ENCODE results near the gene DAAM2. TPM values are rescaled to one million over a fixed set of nuclear protein-coding genes. Genes with fewer than 3 reads are reported as not detected.

Gene DAAM2
- total and polyA plus RNA-seq, 2 donors (not counting 1 experiment from before 2014, with no cell fraction given) = 41.5 to 48.2 TPM

DNA sequence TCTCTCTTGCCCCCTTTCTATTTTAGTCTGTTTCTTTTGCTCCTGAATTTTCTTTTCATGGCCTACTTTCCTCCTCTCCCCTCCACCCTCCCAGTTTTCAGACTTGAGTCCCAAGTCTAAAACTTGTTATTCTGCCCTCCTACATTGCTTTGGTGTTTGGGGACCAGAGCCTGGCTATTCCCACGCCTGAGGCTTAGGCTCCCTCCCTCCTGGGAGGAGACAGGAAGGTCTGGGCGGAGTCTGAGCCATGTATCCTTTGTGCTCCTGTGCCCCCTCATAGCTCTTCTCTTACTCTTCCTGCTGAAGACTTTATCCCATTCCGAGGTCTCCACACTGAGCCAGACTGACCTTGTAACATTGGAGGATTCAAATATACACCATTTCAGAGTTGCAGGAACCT, 69.5 kb downstream of the DAAM2 start:
- H3K4me2 ChIP-seq (ENCODE audit: extremely low read depth, insufficient read depth, low read length) = no peak overlapping the region
- H3K4me3 ChIP-seq (replicated peaks in 1 of 4; ENCODE audit: control extremely low read depth in 1 of 4, insufficient read depth in 1 of 4, low read depth in 3 of 4, low read length in 4 of 4) = no peak overlapping the region
- DNase-seq (ENCODE audit: low read depth in 2 of 2) = no peak
- no peak for TF ChIP-seq EZH2 (IDR thresholded peaks at IDR 0.05; ENCODE audit: low read length, missing control alignments)
- no peak overlapping the region for H3K27ac ChIP-seq (ENCODE audit: insufficient read depth, low read length)
- no peaks in the 10 kb centered on the region for H3K4me1 ChIP-seq (ENCODE audit: control insufficient read depth, extremely low read depth, insufficient read depth, low read length)
- H3K9ac ChIP-seq (ENCODE audit: insufficient read depth, low read length) = no peak overlapping the region
- no peaks in the 10 kb centered on the region for H3K9me3 ChIP-seq (ENCODE audit: control insufficient read depth, insufficient read depth, low read depth, low read length)
- H3K27me3 ChIP-seq (ENCODE audit: control insufficient read depth, insufficient read depth, low read length) = no peaks in the 10 kb centered on the region
- peaks cover 6% of the 10 kb centered on the region for H3K36me3 ChIP-seq (ENCODE audit: control insufficient read depth, insufficient read depth, low read length)
- H2AFZ ChIP-seq (ENCODE audit: low read length) = no peak overlapping the region
- no peaks in the 10 kb centered on the region for H3K79me2 ChIP-seq (ENCODE audit: control insufficient read depth, insufficient read depth, low read length)
- no peaks in the 10 kb centered on the region for H4K20me1 ChIP-seq (ENCODE audit: control insufficient read depth, extremely low read depth, insufficient read depth, low read length)

DNA sequence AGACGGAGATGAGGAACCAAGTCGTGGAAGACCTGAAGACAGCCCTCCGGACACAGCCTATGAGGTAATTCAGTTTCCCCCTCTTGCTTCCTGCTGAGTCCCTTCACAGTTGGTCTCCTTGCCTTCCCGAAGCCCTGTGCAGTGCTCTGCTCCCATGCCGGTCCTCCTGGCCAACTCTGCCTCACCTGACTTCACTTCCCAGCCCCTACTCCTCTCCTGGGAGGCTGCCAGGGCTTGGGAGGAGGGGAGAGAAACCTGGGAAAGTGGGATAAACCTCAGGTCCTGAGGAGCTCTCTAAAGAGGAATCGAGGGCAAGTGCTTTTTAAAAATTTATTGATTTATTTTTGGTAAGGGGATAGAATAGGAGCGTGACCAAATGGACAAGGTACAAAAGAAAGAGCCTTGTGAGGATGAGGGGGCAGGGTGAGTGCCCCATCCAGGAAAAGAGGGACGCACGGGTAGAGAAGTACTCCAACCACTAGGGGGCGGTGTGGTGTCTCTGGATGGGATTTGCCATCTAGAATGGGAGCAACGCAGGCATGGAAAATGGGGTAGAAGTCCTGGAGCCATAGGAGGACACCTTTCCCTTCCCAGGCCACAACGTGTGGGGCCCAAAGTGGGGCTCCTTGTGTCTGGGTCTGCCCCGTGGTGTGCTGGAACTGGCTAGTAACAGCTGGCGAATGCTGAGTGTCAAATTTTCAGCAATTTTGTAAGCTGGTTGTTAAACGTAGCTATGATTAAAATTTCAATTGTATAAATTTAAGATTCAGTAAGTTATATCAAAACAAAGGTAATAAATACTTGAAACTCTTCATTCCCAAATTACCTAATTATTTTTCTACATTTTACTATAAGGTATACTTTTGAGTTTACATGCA, 73.1 kb downstream of the DAAM2 start:
- Histone ChIP-seq H4K20me1 (ENCODE audit: control insufficient read depth, extremely low read depth, insufficient read depth, low read length) (no peaks in the 10 kb centered on the region), H3K9me3 (ENCODE audit: control insufficient read depth, insufficient read depth, low read depth, low read length) (no peaks in the 10 kb centered on the region), H3K27me3 (ENCODE audit: control insufficient read depth, insufficient read depth, low read length) (no peaks in the 10 kb centered on the region), H3K9ac (ENCODE audit: insufficient read depth, low read length) (no peak overlapping the region), H3K4me1 (ENCODE audit: control insufficient read depth, extremely low read depth, insufficient read depth, low read length) (no peaks in the 10 kb centered on the region), H3K79me2 (ENCODE audit: control insufficient read depth, insufficient read depth, low read length) (no peaks in the 10 kb centered on the region), H3K27ac (ENCODE audit: insufficient read depth, low read length) (no peak overlapping the region), H3K4me3 (replicated peaks in 1 of 4; ENCODE audit: control extremely low read depth in 1 of 4, insufficient read depth in 1 of 4, low read depth in 3 of 4, low read length in 4 of 4) (no peak overlapping the region), H3K36me3 (ENCODE audit: control insufficient read depth, insufficient read depth, low read length) (peaks cover 12% of the 10 kb centered on the region), H3K4me2 (ENCODE audit: extremely low read depth, insufficient read depth, low read length) (no peak overlapping the region), H2AFZ (ENCODE audit: low read length) (no peak overlapping the region)
- peak; percentile 30 to 57 for DNase-seq (ENCODE audit: low read depth in 2 of 2)
- TF ChIP-seq, protein P1, sequence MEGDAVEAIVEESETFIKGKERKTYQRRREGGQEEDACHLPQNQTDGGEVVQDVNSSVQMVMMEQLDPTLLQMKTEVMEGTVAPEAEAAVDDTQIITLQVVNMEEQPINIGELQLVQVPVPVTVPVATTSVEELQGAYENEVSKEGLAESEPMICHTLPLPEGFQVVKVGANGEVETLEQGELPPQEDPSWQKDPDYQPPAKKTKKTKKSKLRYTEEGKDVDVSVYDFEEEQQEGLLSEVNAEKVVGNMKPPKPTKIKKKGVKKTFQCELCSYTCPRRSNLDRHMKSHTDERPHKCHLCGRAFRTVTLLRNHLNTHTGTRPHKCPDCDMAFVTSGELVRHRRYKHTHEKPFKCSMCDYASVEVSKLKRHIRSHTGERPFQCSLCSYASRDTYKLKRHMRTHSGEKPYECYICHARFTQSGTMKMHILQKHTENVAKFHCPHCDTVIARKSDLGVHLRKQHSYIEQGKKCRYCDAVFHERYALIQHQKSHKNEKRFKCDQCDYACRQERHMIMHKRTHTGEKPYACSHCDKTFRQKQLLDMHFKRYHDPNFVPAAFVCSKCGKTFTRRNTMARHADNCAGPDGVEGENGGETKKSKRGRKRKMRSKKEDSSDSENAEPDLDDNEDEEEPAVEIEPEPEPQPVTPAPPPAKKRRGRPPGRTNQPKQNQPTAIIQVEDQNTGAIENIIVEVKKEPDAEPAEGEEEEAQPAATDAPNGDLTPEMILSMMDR (conservative IDR thresholded peaks at IDR 0.05 in 1 of 2, IDR thresholded peaks at IDR 0.05 in 1 of 2; ENCODE audit: low read depth in 1 of 2, low read length in 2 of 2) = peak; percentile 73 to 75
- TF ChIP-seq EZH2 (IDR thresholded peaks at IDR 0.05; ENCODE audit: low read length, missing control alignments) = no peak

DNA sequence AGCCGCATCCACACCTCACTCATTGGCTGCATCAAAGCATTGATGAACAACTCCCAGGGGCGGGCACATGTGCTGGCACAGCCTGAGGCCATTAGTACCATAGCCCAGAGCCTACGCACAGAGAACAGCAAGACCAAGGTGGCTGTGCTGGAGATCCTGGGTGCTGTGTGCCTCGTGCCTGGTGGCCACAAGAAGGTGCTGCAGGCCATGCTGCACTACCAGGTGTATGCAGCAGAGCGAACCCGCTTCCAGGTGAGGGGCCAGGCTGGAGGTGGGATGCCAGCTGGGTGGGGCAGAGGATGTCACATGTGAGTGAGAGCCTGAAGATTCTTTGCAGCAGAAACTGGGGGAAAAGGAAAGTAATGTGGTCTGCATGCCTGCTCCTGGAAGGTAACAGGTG, 75.4 kb downstream of the DAAM2 start:
- no peak overlapping the region for H2AFZ ChIP-seq (ENCODE audit: low read length)
- no peaks in the 10 kb centered on the region for H3K27me3 ChIP-seq (ENCODE audit: control insufficient read depth, insufficient read depth, low read length)
- no peaks in the 10 kb centered on the region for H3K4me1 ChIP-seq (ENCODE audit: control insufficient read depth, extremely low read depth, insufficient read depth, low read length)
- peaks cover 10% of the 10 kb centered on the region for H3K36me3 ChIP-seq (ENCODE audit: control insufficient read depth, insufficient read depth, low read length)
- H3K27ac ChIP-seq (ENCODE audit: insufficient read depth, low read length) = no peak overlapping the region
- H3K9ac ChIP-seq (ENCODE audit: insufficient read depth, low read length) = no peak overlapping the region
- H4K20me1 ChIP-seq (ENCODE audit: control insufficient read depth, extremely low read depth, insufficient read depth, low read length) = no peaks in the 10 kb centered on the region
- H3K4me2 ChIP-seq (ENCODE audit: extremely low read depth, insufficient read depth, low read length) = no peak overlapping the region
- DNase-seq (ENCODE audit: low read depth in 2 of 2) = no peak
- H3K4me3 ChIP-seq (replicated peaks in 1 of 4; ENCODE audit: control extremely low read depth in 1 of 4, insufficient read depth in 1 of 4, low read depth in 3 of 4, low read length in 4 of 4) = no peak overlapping the region
- no peak for TF ChIP-seq EZH2 (IDR thresholded peaks at IDR 0.05; ENCODE audit: low read length, missing control alignments)
- TF ChIP-seq, protein P1 (conservative IDR thresholded peaks at IDR 0.05 in 1 of 2, IDR thresholded peaks at IDR 0.05 in 1 of 2; ENCODE audit: low read depth in 1 of 2, low read length in 2 of 2) = peak in 1 of 2 donors; percentile 11
- no peaks in the 10 kb centered on the region for H3K9me3 ChIP-seq (ENCODE audit: control insufficient read depth, insufficient read depth, low read depth, low read length)
- H3K79me2 ChIP-seq (ENCODE audit: control insufficient read depth, insufficient read depth, low read length) = no peaks in the 10 kb centered on the region
